Activated CD8-positive, alpha-beta memory T cell treated with anti-CD3 and anti-CD28 coated beads, Interleukin-2, amount 50 U/mL, for 48 hours (primary cell): ENCODE results near the gene AKR1C1.
"Not testable (repeated sequence)": the region's sequence is repeated elsewhere in the genome, so short reads cannot be mapped to it uniquely, and the experiment has no call there.

Experiments used
- DNase-seq: peaks from one replicate; pipeline ENCODE4 v3.0.0-alpha.2; 2020

AKR1C1 gene

GRCh38 chr10:4962876-4963814, at the start of gene AKR1C1:
TSS of gene AKR1C1 (plus strand) at chr10:4963415. CDS start at chr10:4963445, 30 bp downstream.
- DNase-seq, result not testable (repeated sequence)

GRCh38 chr10:4914213-4914850, 48.9 kb upstream of the AKR1C1 start:
- no peak for DNase-seq

GRCh38 chr10:4916086-4916716, 47.0 kb upstream of the AKR1C1 start:
- DNase-seq, result no peak

GRCh38 chr10:4918236-4918635, 45.0 kb upstream of the AKR1C1 start:
- no peak for DNase-seq

- DNase-seq, result not testable (repeated sequence)
Measured at GRCh38 chr10:4924482-4924881, 38.7 kb upstream of the AKR1C1 start.

GRCh38 chr10:4926400-4926799, 36.8 kb upstream of the AKR1C1 start:
- no peak for DNase-seq

GRCh38 chr10:4931587-4931986, 31.6 kb upstream of the AKR1C1 start:
- DNase-seq, result no peak

- no peak for DNase-seq
Measured at GRCh38 chr10:4934391-4934987, 28.7 kb upstream of the AKR1C1 start.

- DNase-seq, result no peak
Measured at GRCh38 chr10:4937346-4937745, 25.9 kb upstream of the AKR1C1 start.

- no peak for DNase-seq
Measured at GRCh38 chr10:4939224-4940072, 23.8 kb upstream of the AKR1C1 start.

- DNase-seq, result not testable (repeated sequence)
Measured at GRCh38 chr10:4940073-4940428, 23.2 kb upstream of the AKR1C1 start.

- DNase-seq, result not testable (repeated sequence)
Measured at GRCh38 chr10:4940909-4941308, 22.3 kb upstream of the AKR1C1 start.

GRCh38 chr10:4941540-4942330, 21.5 kb upstream of the AKR1C1 start:
- no peak for DNase-seq

GRCh38 chr10:4942931-4943330, 20.3 kb upstream of the AKR1C1 start:
- DNase-seq, result not testable (repeated sequence)

GRCh38 chr10:4943416-4943815, 19.8 kb upstream of the AKR1C1 start:
- not testable (repeated sequence) for DNase-seq

GRCh38 chr10:4943821-4944220, 19.4 kb upstream of the AKR1C1 start:
- DNase-seq, result no peak

GRCh38 chr10:4944841-4945240, 18.4 kb upstream of the AKR1C1 start:
- no peak for DNase-seq

GRCh38 chr10:4945766-4946717, 17.2 kb upstream of the AKR1C1 start:
- DNase-seq, result no peak

GRCh38 chr10:4947039-4947634, 16.1 kb upstream of the AKR1C1 start:
- no peak for DNase-seq
